Mesenteric fat pad (tissue), 1 donor: ENCODE results near the gene ZFP36L2. TPM values are rescaled to one million over a fixed set of nuclear protein-coding genes. Genes with fewer than 3 reads are reported as not detected.
A peak's percentile ranks its signal among the peaks of the same experiment; 100 is the strongest.

Experiments used
- DNase-seq: peaks from one replicate; pipeline ENCODE4 v3.0.0-alpha.2; 2020; ENCODE audit warnings: low spot score
- total RNA-seq: library from RNA; stranded (reverse); fragmentation: NEBNext Ultra II Directional; extraction: Animal tissue kit (Norgen Biotek cat#: 25700); gene quantifications from one replicate; pipeline ENCODE4 v1.2.1, GENCODE V29; 2021
- donor health status: DM: yes; HTN: yes; CAD: no.

The ZFP36L2 gene
- total RNA-seq, 1 donor from 2014 or later: 237 TPM

DNA sequence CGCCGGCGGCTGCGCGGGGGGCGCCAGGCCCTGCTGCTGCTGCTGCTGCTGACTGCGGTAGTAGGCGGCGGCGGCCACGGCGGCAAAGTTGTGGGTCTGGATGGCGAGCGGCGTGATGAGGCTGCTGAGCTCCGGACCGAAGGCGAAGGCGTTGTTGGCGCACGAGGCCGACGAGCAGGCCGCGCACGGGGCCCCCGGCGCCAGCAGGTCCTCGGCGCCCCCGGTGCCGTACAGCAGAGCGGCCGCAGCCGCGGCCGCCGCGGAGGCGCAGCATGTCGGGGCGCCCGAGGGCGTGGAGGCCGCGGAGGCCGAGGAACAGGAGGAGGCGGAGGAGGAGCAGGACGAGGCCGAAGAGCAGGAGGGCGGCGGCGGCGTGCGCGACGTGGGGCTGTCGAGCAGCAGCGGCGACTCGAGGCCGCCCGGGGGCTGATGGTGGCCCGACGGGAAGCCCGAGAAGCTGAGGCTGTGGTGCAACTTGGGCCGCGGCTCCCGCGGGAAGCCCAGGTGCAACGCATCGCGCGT lies 1.8 kb downstream of the ZFP36L2 start:
- DNase-seq: no peak

DNA sequence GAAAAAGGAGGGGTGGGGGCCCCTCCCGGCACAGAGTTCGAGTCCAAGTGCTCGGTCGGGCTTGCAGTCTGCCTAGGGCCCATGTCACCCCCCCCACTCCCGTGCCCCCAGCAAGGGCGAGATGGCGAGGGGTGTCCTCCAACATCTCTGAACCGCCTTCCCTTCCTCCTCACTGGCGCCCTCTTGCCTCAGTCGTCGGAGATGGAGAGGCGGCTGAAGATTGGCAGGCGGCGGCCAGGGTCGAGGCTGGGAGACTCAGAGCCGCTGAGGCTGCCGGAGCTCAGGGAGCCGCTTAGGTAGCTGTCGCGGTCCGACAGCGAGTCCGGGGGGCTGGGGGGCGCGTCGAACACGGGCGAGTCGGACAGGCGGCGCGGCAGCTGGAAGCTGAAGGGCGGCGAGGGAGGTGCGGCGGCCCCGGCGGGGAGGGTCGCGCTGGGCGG lies 2.3 kb downstream of the ZFP36L2 start:
- DNase-seq: no peak

- DNase-seq: no peak
These were observed 2.8 kb downstream of the ZFP36L2 start for GRCh38 chr2:43223521-43224001.

- no peak for DNase-seq
These were observed 3.7 kb downstream of the ZFP36L2 start for GRCh38 chr2:43222475-43223309.

GRCh38 chr2:43221763-43222474 lies 4.5 kb downstream of the ZFP36L2 start:
- DNase-seq: peak; percentile 93

- DNase-seq: no peak
These were observed 5.2 kb downstream of the ZFP36L2 start for GRCh38 chr2:43221124-43221762.

DNA sequence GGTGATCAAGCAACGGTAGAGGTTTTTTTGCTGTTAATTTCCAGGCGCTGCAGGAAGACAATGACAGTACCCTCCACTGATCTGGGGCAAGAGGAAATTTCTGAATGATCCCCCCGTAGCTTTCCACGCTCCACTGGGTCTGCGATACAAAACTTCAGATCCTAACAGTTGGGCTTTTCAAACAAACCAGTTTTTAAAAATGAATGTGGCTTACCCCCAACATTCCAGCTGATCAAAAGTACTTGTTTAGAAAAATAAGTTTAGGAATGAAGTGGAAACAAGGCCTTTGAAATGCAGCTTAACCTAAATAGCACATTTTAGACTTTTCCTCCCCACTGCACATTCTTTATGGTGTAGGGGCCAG lies 5.7 kb downstream of the ZFP36L2 start:
- no peak for DNase-seq

- no peak for DNase-seq
These were observed 6.1 kb downstream of the ZFP36L2 start for GRCh38 chr2:43220229-43220751.

DNA sequence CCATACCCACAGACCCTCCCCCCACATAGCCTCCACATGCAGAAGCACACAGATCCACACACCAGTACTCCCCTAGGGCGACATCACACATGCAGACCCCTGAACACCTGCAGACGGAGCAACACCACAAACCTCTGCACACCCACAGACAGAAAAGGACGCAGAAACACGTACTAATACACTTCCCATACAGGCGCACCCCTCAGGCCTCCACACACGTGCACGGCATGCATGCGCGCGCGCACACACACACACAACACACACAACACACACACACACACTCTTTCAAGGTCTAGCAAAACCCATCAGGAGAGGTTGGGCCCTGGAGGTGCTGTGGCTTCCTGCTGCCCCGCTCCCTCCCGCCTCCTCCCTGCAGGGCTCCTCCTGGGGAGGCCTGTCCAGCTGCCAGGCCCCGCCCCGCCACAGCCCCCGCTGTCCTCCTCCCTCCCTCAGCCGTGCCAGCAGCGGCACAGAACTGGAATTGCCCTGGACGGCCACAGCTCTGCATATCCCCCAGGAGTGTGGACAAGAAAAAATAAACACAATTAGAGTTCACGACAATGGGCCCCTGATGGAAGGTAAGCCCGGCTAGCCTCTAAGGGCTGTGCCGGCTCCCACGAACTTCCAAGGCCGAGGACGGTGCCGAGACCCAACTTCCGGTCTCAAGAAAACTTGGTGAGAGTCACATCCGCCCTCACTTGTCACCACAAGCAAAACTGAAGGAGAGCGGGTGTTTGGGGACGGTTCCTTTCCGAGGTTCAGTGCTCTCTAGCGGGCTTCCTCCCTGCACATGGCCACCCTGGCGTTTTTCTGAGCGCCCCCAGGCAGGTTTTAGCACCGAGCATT lies 6.8 kb downstream of the ZFP36L2 start:
- DNase-seq: peak; percentile 93

GRCh38 chr2:43218702-43219382 lies 7.6 kb downstream of the ZFP36L2 start:
- DNase-seq: no peak

DNA sequence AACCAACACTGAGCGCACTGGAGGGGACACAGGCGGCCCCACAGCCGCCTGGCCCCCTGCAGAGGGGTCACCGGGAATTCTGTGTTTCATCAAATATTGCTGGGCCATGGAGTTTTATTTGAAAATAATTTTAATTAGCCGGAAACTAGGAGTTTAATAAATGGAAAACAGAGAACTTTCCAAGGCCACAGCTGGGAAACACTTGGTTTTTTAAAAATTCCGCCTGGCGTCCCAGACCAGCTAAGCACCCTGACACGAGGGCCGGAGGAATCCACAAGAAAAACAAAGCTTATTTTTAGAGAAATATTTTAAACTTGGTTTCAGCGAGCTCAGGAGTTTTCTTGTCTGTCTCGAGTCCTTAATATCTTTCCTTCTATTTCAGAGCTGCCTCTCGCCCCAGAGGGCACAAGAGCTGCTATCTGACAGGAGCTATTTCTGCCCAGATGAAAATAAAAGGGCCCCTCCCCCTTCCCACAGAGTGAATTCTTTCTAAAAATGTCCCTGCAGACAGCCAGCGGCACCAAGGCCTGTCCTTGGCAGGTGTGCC lies 8.2 kb downstream of the ZFP36L2 start:
- DNase-seq: no peak

GRCh38 chr2:43217228-43218154 lies 8.9 kb downstream of the ZFP36L2 start:
- DNase-seq: no peak

DNA sequence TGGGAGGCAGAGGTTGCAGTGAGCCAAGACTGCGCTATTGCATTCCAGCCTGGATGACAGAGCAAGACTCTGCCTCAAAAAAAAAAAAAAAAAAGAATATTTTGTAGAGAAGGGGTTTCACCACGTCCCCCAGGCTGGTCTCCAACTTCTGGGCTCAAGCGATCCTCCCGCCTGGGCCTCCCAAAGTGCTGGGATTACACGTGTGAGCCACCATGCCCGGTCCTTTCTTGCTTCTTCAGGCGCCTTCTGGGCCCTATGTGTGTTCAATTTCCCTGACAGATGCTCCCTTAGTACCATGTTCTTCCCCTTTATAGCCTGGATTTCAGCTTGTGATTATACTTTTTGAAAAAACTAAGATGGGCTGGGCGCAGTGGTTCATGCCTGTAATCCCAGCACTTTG lies 9.8 kb downstream of the ZFP36L2 start:
- no peak for DNase-seq

- DNase-seq: no peak
These were observed 10.6 kb downstream of the ZFP36L2 start for GRCh38 chr2:43215673-43216255.

- DNase-seq: no peak
These were observed 12.2 kb downstream of the ZFP36L2 start for GRCh38 chr2:43214253-43214652.

GRCh38 chr2:43212931-43213330 lies 13.5 kb downstream of the ZFP36L2 start:
- DNase-seq: no peak

DNA sequence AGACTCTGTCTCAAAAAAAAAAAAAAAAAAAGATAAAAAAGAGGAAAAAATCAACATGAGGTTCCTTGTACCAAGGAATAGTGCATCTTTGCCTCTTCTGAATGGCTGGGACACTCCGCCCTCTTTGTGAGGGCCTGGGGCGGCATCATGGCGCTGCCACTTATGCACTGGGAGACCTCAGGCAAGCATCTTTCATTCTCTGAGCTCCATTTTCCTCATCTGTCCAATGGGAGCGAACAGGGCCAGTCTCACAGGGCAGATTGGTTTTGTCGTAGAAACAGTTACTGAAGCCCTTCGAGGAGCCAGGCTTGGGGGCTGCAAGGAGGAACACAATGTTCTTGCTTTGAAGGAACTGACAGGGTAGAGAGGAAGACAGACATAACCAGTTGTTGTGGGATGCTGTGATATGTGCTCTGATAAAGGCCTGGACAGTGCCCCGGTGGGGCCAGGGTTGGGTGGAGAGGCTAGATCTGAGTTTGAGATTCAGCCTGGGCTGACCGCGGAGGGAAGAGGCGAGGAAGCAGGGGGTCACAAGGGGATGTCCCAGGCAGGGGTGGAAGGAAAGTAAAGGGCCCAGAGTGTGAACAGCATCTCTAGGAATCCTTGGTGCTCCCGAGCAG lies 14.1 kb downstream of the ZFP36L2 start:
- DNase-seq: no peak
